ENCODE data around the gene PRAMEF6. TPM values are rescaled to one million over a fixed set of nuclear protein-coding genes. Genes with fewer than 3 reads are reported as not detected.
"Not testable (repeated sequence)": the region's sequence is repeated elsewhere in the genome, so short reads cannot be mapped to it uniquely, and the experiment has no call there.

PRAMEF6 gene
- 0.34 TPM in 1 of 2 replicates, not detected in the other for total RNA-seq (2014; rRNA removed; shearing (Covaris generic))

DNA sequence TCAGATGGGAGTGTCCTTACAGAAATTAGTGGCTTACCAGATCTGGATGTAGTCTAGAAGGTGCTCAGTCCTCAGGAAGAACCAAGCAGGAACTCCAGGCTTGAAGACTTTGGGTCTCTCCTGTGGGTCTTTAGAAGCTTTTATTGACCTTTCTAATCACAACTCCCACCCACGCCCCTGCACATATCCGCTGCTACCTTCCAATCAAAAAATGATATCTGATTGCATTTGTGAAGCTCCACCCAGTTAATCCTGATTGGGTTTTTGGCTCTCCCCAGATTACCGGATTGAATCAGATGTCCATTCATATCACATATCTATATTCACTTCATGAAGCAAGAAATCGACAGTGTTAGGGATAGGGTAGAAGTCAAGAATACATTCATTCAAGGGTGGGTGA lies at the start of gene PRAMEF6:
PRAMEF6 (minus strand) TSS at position 101 of the 400 bp plus-strand sequence. CDS start 5,062 bp downstream, outside the sequence.
- in situ Hi-C loops (cut with HindIII; ENCODE audit: low sequenced_read_pairs), result not testable (repeated sequence)

DNA sequence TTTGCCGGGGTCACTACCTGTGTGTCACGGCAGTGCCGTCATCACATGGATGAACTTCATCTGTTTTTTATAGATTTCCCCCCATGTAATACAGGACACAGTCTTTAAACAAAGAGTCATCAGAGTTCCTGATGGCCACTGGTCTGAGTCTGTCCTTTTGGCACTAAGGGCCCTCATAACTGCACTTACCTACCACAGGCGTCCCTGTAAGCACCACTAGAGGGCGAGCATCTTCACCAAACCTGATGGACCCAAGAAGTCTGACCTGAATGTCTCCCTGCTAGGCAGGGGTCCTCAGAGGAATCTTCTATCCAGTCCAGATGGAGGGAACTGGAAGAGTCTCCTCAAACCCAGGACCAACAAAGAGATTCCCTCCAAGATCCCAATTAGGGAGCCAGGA lies 23.0 kb downstream of the PRAMEF6 start:
- in situ Hi-C loops (cut with HindIII; ENCODE audit: low sequenced_read_pairs); DNase-seq (ENCODE audit: low spot score): not testable (repeated sequence)

More for the DNA sequence above, at the start of gene PRAMEF6:
- not testable (repeated sequence) for DNase-seq (ENCODE audit: low spot score)

DNA sequence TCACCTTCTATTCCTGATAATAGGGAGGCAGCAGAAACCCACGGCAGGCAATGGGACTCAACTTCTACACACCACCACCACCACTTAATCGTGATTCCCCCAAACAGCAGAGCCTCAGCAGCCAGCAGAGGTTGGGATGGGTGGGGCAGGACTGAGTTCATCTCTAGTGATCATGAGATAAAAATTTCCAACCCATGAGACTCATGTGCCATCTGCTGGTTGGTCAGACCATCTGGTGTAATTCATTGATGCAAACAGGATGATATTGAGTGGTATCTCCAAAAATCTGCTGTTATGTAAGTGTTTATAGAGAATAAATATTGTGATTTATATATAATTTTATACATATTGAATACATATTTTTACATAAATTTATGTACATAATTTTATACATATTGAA lies 25.6 kb downstream of the PRAMEF6 start:
- in situ Hi-C loops (cut with HindIII; ENCODE audit: low sequenced_read_pairs), result not testable (repeated sequence)
- peak; percentile 4 for DNase-seq (ENCODE audit: low spot score)

DNA sequence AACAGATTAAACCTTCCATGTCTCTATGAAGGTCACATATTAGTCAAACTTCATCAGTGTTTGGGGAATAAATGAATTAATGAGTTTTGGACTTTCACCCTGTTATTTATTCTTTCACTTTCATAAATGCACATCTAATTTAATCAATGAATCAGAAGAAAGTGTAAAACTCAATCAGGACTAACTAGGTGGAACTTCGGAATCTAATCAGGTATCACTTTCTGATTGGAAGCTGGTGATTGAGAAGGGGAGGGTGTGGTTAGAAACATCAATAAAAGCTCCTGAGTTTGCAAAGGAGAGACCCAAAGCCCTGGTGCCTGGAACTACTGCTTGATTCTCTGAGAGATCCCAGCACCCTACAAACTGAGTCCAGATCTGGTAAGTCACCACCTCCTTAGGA lies 31.1 kb downstream of the PRAMEF6 start, which contains the start of gene PRAMEF7:
PRAMEF7 (plus strand) TSS at position 301 of the 400 bp plus-strand sequence. CDS start 1,083 bp downstream, outside the sequence.
- in situ Hi-C loops (cut with HindIII; ENCODE audit: low sequenced_read_pairs), result not testable (repeated sequence)

DNA sequence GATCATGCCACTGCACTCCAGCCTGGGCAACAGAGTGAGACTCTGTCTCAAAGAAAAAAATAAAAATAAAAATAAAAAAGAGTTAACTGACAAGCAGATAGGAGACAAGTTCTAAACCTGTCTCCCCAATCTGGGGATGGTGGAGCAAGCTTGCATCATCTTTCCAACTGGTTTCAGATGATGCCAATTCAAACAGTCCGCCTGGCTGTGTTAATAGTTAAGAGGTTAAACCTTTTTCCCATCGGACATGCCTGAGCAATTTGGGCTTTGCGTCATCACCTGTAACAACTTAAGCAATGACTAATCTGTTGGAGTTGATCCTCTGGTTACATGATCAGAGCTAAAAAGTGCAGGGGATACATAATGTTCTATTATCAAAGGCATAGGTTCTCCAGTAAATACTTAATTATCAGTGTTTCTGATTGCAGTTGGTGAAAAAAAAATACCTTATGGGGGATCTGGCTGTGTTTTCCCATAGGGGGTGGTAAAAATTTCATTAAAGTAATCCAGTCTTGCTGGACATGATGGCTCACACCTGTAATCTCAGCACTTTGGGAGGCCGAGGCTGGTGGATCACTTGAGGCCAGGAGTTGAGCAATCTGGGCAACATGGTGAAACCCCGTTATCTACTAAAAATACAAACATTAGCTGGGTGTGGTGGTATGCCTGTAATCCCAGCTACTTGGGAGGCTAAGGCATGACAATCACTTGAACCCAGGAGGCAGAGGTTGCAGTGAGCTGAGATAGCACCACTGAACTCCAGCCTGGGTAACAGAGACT lies 43.4 kb downstream of the PRAMEF6 start:
- DNase-seq (ENCODE audit: low spot score); in situ Hi-C loops (cut with HindIII; ENCODE audit: low sequenced_read_pairs): not testable (repeated sequence)

More for the DNA sequence above, 31.1 kb downstream of the PRAMEF6 start, which contains the start of gene PRAMEF7:
- DNase-seq (ENCODE audit: low spot score), result not testable (repeated sequence)

DNA sequence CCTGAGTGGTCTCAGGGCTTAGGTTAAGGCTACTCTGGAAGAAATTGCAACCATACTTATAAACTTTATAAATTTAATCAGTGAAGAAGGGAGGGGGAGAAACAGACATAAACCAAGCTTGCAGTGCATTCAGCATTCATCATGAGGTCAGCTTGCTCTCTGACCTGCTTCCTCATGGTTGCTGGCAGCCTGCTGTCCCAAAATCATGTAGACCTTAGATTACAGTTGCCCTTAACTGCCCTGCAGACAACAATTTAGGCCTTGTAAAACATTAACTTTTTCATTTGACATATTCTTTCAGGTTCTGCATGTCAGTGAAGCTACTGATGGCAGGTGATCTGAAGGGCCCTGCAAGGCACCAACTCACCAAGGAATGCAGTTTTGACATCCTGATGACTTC lies 48.2 kb downstream of the PRAMEF6 start:
- DNase-seq (ENCODE audit: low spot score); in situ Hi-C loops (cut with HindIII; ENCODE audit: low sequenced_read_pairs): not testable (repeated sequence)

DNA sequence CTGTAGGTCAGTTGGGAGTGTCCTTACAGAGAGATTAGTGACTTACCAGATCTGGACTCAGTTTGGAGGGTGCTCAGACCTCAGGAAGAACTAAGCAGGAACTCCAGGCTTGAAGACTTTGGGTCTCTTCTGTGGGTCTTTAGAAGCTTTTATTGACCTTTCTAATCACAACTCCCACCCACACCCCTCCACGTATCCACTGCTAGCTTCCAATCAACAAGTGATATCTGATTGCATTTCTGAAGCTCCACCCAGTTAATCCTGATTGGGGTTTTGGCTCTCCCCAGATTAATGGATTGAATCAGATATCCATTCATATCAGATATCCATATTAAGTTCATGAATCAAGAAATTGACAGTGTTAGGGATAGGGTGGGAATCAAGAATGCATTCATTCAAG lies 49.2 kb downstream of the PRAMEF6 start, which contains the start of gene PRAMEF10:
PRAMEF10 (minus strand) TSS at position 101 of the 400 bp plus-strand sequence. CDS start 2,423 bp downstream, outside the sequence.
- DNase-seq (ENCODE audit: low spot score); in situ Hi-C loops (cut with HindIII; ENCODE audit: low sequenced_read_pairs): not testable (repeated sequence)

Other genes starting within 250 kb of the PRAMEF6 start
- gene AADACL3, start 231.5 kb downstream of the PRAMEF6 start, total RNA-seq (2014; rRNA removed; shearing (Covaris generic)), result not detected in 2 replicates
- not detected in 2 replicates for gene CFAP107, start 201.4 kb downstream of the PRAMEF6 start, total RNA-seq (2014; rRNA removed; shearing (Covaris generic))
- 2.6 TPM in 1 of 2 replicates, not detected in the other for gene PRAMEF12, start 173.8 kb downstream of the PRAMEF6 start, total RNA-seq (2014; rRNA removed; shearing (Covaris generic))
- 0.24 TPM in 1 of 2 replicates, not detected in the other for gene PRAMEF1, start 156.2 kb downstream of the PRAMEF6 start, total RNA-seq (2014; rRNA removed; shearing (Covaris generic))
- not detected in 2 replicates for gene PRAMEF11, start 116.2 kb downstream of the PRAMEF6 start, total RNA-seq (2014; rRNA removed; shearing (Covaris generic))
- not detected in 2 replicates for gene HNRNPCL1, start 98.9 kb downstream of the PRAMEF6 start, total RNA-seq (2014; rRNA removed; shearing (Covaris generic))
- not detected in 2 replicates for gene PRAMEF2, start 90.5 kb downstream of the PRAMEF6 start, total RNA-seq (2014; rRNA removed; shearing (Covaris generic))
- not detected in 2 replicates for gene PRAMEF4, start 61.4 kb downstream of the PRAMEF6 start, total RNA-seq (2014; rRNA removed; shearing (Covaris generic))
- gene PRAMEF10, start 49.3 kb downstream of the PRAMEF6 start, total RNA-seq (2014; rRNA removed; shearing (Covaris generic)), result not detected in 2 replicates
- gene PRAMEF7, start 31.0 kb downstream of the PRAMEF6 start, total RNA-seq (2014; rRNA removed; shearing (Covaris generic)), result not detected in 2 replicates
- gene PRAMEF27, start 109.0 kb upstream of the PRAMEF6 start, total RNA-seq (2014; rRNA removed; shearing (Covaris generic)), result not detected in 2 replicates
- not detected in 2 replicates for gene HNRNPCL3, start 113.2 kb upstream of the PRAMEF6 start, total RNA-seq (2014; rRNA removed; shearing (Covaris generic))
- not detected in 2 replicates for gene PRAMEF25, start 123.2 kb upstream of the PRAMEF6 start, total RNA-seq (2014; rRNA removed; shearing (Covaris generic))
- not detected in 2 replicates for gene HNRNPCL2, start 169.3 kb upstream of the PRAMEF6 start, total RNA-seq (2014; rRNA removed; shearing (Covaris generic))
- gene PRAMEF26, start 208.4 kb upstream of the PRAMEF6 start, total RNA-seq (2014; rRNA removed; shearing (Covaris generic)), result not detected in 2 replicates
- gene HNRNPCL4, start 218.1 kb upstream of the PRAMEF6 start, total RNA-seq (2014; rRNA removed; shearing (Covaris generic)), result not detected in 2 replicates
- gene PRAMEF9, start 224.3 kb upstream of the PRAMEF6 start, total RNA-seq (2014; rRNA removed; shearing (Covaris generic)), result not detected in 2 replicates